DMS 273 (cell line): ENCODE data around the gene GHRH.

Experiments
- DNase-seq: peaks from one replicate; lab custom pipeline; 2025; ENCODE audit not compliant: unreplicated experiment; lab: John Stamatoyannopoulos, UW

GHRH gene

GRCh38 chr20:37240337-37241067 is 21.1 kb downstream of the GHRH start:
- DNase-seq = no peak

- DNase-seq = peak; percentile 90
These were observed 22.6 kb downstream of the GHRH start for GRCh38 chr20:37238935-37239451.

- DNase-seq = no peak
These were observed 23.2 kb downstream of the GHRH start for GRCh38 chr20:37238426-37238825.

GRCh38 chr20:37237656-37238055 is 24.0 kb downstream of the GHRH start:
- DNase-seq = no peak

GRCh38 chr20:37236462-37236861 is 25.2 kb downstream of the GHRH start:
- no peak for DNase-seq

GRCh38 chr20:37235065-37235464 is 26.5 kb downstream of the GHRH start:
- no peak for DNase-seq

- no peak for DNase-seq
These were observed 27.4 kb downstream of the GHRH start for GRCh38 chr20:37234254-37234581.

GRCh38 chr20:37233548-37234253 is 27.9 kb downstream of the GHRH start:
- DNase-seq = no peak

- DNase-seq = no peak
These were observed 29.5 kb downstream of the GHRH start for GRCh38 chr20:37231947-37232630.

- no peak for DNase-seq
These were observed 31.4 kb downstream of the GHRH start for GRCh38 chr20:37230200-37230599.

GRCh38 chr20:37229357-37229756 is 32.3 kb downstream of the GHRH start:
- DNase-seq = no peak

- DNase-seq = no peak
These were observed 33.0 kb downstream of the GHRH start for GRCh38 chr20:37228656-37229055.

GRCh38 chr20:37228082-37228481 is 33.5 kb downstream of the GHRH start:
- no peak for DNase-seq

GRCh38 chr20:37226889-37227288 is 34.7 kb downstream of the GHRH start:
- no peak for DNase-seq

GRCh38 chr20:37225146-37225545 is 36.5 kb downstream of the GHRH start:
- no peak for DNase-seq

- no peak for DNase-seq
These were observed 38.6 kb downstream of the GHRH start for GRCh38 chr20:37223053-37223452.

GRCh38 chr20:37222086-37222485 is 39.5 kb downstream of the GHRH start:
- DNase-seq = no peak

GRCh38 chr20:37220731-37221130 is 40.9 kb downstream of the GHRH start:
- DNase-seq = no peak

GRCh38 chr20:37219751-37220668 is 41.6 kb downstream of the GHRH start:
- DNase-seq = no peak

GRCh38 chr20:37218976-37219375 is 42.6 kb downstream of the GHRH start:
- DNase-seq = no peak

- DNase-seq = no peak
These were observed 43.2 kb downstream of the GHRH start for GRCh38 chr20:37218441-37218840.
